ENCODE measurements around the gene FAM186B. TPM values are rescaled to one million over a fixed set of nuclear protein-coding genes. Genes with fewer than 3 reads are reported as not detected.

Gene FAM186B
- polyA plus RNA-seq, 1 of the 3 experiments (the other 2 are of a cell fraction): 0.16 TPM

GRCh38 chr12:49542592-49543160, 62.8 kb downstream of the FAM186B start (continued):
- TF ChIP-seq MAX (IDR thresholded peaks at IDR 0.05; ENCODE audit: low read depth): no peak
- no peak for TF ChIP-seq CTCF (IDR thresholded peaks at IDR 0.05)
- no peak for TF ChIP-seq TCF12 (IDR thresholded peaks at IDR 0.05)
- TF ChIP-seq GABPA (IDR thresholded peaks at IDR 0.05; ENCODE audit: low read depth): no peak
- TF ChIP-seq IRF3 (IDR thresholded peaks at IDR 0.05; ENCODE audit: low read depth, low read length): no peak

DNA sequence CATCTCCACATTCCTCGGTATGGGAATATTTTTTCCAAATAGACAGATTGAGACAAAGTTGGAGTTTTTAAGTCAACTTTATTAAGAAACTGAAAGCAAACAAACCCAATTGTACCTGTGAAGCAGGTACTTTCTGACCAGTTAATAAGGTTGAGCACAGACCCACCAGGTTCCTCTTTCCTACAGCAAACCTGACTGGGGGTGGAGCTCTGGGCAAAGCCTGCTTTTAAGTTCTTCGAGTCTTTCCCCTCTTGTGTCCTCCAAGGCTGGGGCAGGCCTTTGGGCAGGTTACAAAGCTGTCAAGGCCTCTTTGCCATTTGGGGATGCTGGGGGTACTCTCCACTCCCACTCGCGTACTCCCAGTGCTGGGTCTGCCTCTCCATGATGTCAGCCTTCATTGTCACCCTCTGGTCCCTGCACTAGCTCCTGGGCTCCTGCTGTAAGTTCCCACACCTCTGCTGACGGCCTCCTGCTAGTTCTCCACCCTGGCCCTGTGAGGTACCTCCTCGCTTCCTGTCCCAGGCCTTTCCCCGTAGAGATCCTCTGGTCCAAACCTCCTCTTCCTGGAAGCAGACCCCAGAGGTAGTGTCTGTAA, 63.4 kb downstream of the FAM186B start:
- CTCF ChIA-PET: interaction anchor here (0.6 to 1.5 kb wide), 2 partner anchors 10 to 12 kb away, joined by 3 to 5 read pairs; no protein-coding TSS in a partner anchor

More for the DNA sequence above, 63.4 kb downstream of the FAM186B start:
- Histone ChIP-seq H3K27me3 (ENCODE audit: insufficient read depth) (no peaks in the 10 kb centered on the region), H3K36me3 (replicated peaks in 1 of 2; ENCODE audit: control insufficient read depth in 1 of 2, insufficient read depth in 2 of 2, low read length in 1 of 2) (no peaks in the 10 kb centered on the region), H3K9me2 (no peaks in the 10 kb centered on the region), H3F3A (replicated peaks; ENCODE audit: insufficient read depth) (no peaks in the 10 kb centered on the region), H3K79me2 (ENCODE audit: insufficient read depth) (no peaks in the 10 kb centered on the region), H3K4me1 (ENCODE audit: control insufficient read depth in 1 of 2, insufficient read depth in 2 of 2, low read depth in 1 of 2, low read length in 1 of 2) (peaks cover 0 to 11% of the 10 kb centered on the region in 2 experiments; a peak in 1 of 4 replicates), H4K20me1 (ENCODE audit: insufficient read depth) (no peaks in the 10 kb centered on the region), H2AFZ (ENCODE audit: low read depth) (no peak overlapping the region), H3K9ac (no peak overlapping the region), H3K9me3 (no peaks in the 10 kb centered on the region), H3K27ac (ENCODE audit: low read depth in 2 of 2, low read length in 1 of 2) (no peak overlapping the region), H3K4me3 (ENCODE audit: low read depth in 2 of 2, low read length in 1 of 2) (no peak overlapping the region), H3K4me2 (no peak overlapping the region)
- TF ChIP-seq CTCF (IDR thresholded peaks at IDR 0.05): no peak
- no peak for TF ChIP-seq REST (IDR thresholded peaks at IDR 0.05; ENCODE audit: low read depth, low read length)
- no peak for TF ChIP-seq GATA2 (CRISPR knock-in tag; IDR thresholded peaks at IDR 0.05)
- no peak for TF ChIP-seq JUND (IDR thresholded peaks at IDR 0.05)
- TF ChIP-seq ELF1 (IDR thresholded peaks at IDR 0.05): no peak
- TF ChIP-seq GABPA (IDR thresholded peaks at IDR 0.05; ENCODE audit: low read depth): no peak
- no peak for TF ChIP-seq NFIC (IDR thresholded peaks at IDR 0.05; ENCODE audit: borderline replicate concordance)
- no peak for TF ChIP-seq RFX5 (IDR thresholded peaks at IDR 0.05; ENCODE audit: low read length)
- no peak for TF ChIP-seq TCF12 (IDR thresholded peaks at IDR 0.05)
- TF ChIP-seq PBX3 (IDR thresholded peaks at IDR 0.05): no peak
- TF ChIP-seq, protein P1, sequence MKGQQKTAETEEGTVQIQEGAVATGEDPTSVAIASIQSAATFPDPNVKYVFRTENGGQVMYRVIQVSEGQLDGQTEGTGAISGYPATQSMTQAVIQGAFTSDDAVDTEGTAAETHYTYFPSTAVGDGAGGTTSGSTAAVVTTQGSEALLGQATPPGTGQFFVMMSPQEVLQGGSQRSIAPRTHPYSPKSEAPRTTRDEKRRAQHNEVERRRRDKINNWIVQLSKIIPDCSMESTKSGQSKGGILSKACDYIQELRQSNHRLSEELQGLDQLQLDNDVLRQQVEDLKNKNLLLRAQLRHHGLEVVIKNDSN (IDR thresholded peaks at IDR 0.05; ENCODE audit: borderline replicate concordance, low read depth): no peak
- TF ChIP-seq TEAD4 (IDR thresholded peaks at IDR 0.05; ENCODE audit: borderline replicate concordance, insufficient read depth): no peak
- 88% methylated on average over 7 of the region's 7 CpGs for WGBS (ENCODE audit: low lambda C conversion rate)
- peak; percentile 27 for DNase-seq
- POLR2A ChIA-PET: interaction anchor here (1.2 kb wide), 1 partner anchor 12 kb away, joined by 3 read pairs; no protein-coding TSS in a partner anchor
